Neutrophil (primary cell): ENCODE data around the gene ANKLE2.

Source experiments
- H3K27ac ChIP-seq: fragments of 200-600 bp; sonication (generic); 2 replicates; pipeline ENCODE4 v1.5.1; 2016; ENCODE audit warnings: mild to moderate bottlenecking, moderate library complexity
- H3K27me3 ChIP-seq: fragments of 200-600 bp; sonication (generic); 2 replicates; pipeline ENCODE4 v1.6.0; 2016; ENCODE audit warnings: mild to moderate bottlenecking
- H3K36me3 ChIP-seq: fragments of 200-600 bp; sonication (generic); 2 replicates; pipeline ENCODE4 v1.5.1; 2017
- H3K4me1 ChIP-seq, 2 experiments: fragments of 200-600 bp in 1 of 2; sonication (generic) in 1 of 2; 1 replicate in 1 of 2; 2 replicates in 1 of 2; pipeline versions ENCODE4 v1.5.1 to v1.6.1; 2013 to 2016; ENCODE audit warnings: low read depth in 1 of 2, low read length in 1 of 2, mild to moderate bottlenecking in 1 of 2, moderate library complexity in 1 of 2; ENCODE audit not compliant: control insufficient read depth in 1 of 2, insufficient read depth in 1 of 2
- H3K4me3 ChIP-seq, 2 experiments: fragments of 200-600 bp in 1 of 2; sonication (generic) in 1 of 2; 1 replicate in 1 of 2; 2 replicates in 1 of 2; pipeline ENCODE4 v1.5.1; 2013 to 2016; ENCODE audit warnings: low read depth in 1 of 2, low read length in 1 of 2, mild to moderate bottlenecking in 1 of 2, moderate library complexity in 1 of 2
- H3K9me3 ChIP-seq: fragments of 200-600 bp; sonication (generic); 2 replicates; pipeline ENCODE4 v1.5.1; 2016
- CTCF ChIP-seq: fragments of 200-600 bp; sonication (generic); IDR thresholded peaks from 2 replicates; pipeline ENCODE4 v1.5.1; 2016; ENCODE audit warnings: antibody characterized with exemption

Gene ANKLE2

DNA sequence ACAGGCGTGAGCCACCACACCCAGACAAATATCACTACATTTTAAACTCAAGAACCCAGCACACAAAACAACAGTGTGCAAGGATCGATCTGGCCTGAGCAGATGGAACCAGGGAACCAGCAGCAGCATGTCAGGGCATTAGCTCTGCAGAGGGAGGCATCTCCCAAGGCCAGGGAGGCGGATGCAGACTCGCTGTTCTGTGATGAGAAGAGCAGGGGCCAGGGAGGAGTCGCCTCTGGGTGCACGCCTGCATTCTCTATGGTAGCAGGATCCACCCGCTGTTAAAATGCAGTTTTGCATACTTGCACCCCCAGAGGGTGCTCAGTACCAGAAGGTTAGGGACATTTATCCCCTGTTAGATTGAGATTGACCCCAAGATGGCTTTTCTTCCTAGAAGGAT lies 33.1 kb downstream of the ANKLE2 start:
- H3K9me3 ChIP-seq, result no peaks in the 10 kb centered on the region
- H3K36me3 ChIP-seq, result peaks cover 96% of the 10 kb centered on the region
- H3K4me1 ChIP-seq, result no peaks in the 10 kb centered on the region
- no peak overlapping the region for H3K27ac ChIP-seq
- no peak overlapping the region for H3K4me3 ChIP-seq
- no peaks in the 10 kb centered on the region for H3K27me3 ChIP-seq
- no peak for TF ChIP-seq CTCF

- Histone ChIP-seq H3K9me3 (no peaks in the 10 kb centered on the region), H3K4me1 (no peaks in the 10 kb centered on the region), H3K27ac (no peak overlapping the region), H3K36me3 (peaks cover 96% of the 10 kb centered on the region), H3K4me3 (no peak overlapping the region), H3K27me3 (no peaks in the 10 kb centered on the region)
- no peak for TF ChIP-seq CTCF
These were observed 34.4 kb downstream of the ANKLE2 start for GRCh38 chr12:132727091-132727794.

DNA sequence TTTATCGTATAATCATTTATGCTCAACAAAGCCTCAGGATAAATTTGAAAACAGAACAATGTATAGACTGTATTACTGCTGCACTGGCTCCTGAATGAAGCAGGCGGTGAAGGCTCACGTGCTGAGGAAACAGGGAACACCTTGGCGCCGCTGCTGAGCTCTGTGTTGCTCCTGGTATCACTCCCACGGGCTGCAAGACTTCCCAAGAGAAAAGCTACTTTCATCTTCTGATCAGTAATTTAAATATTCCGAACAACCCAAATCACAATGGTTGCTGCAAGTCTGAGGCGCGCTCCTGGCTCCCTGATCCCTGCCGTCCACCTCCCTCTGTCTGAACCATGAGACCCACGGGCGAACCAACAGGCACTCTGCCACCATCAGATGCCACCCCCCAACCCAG lies 35.2 kb downstream of the ANKLE2 start:
- H3K27me3 ChIP-seq, result no peaks in the 10 kb centered on the region
- no peaks in the 10 kb centered on the region for H3K4me1 ChIP-seq
- H3K4me3 ChIP-seq, result no peak overlapping the region
- no peak for TF ChIP-seq CTCF
- no peaks in the 10 kb centered on the region for H3K9me3 ChIP-seq
- no peak overlapping the region for H3K27ac ChIP-seq
- peaks cover 90% of the 10 kb centered on the region for H3K36me3 ChIP-seq

- Histone ChIP-seq H3K36me3 (peaks cover 87% of the 10 kb centered on the region), H3K27ac (no peak overlapping the region), H3K9me3 (no peaks in the 10 kb centered on the region), H3K27me3 (no peaks in the 10 kb centered on the region), H3K4me1 (no peaks in the 10 kb centered on the region), H3K4me3 (no peak overlapping the region)
- TF ChIP-seq CTCF, result no peak
These were observed 37.0 kb downstream of the ANKLE2 start for GRCh38 chr12:132724506-132725241.

DNA sequence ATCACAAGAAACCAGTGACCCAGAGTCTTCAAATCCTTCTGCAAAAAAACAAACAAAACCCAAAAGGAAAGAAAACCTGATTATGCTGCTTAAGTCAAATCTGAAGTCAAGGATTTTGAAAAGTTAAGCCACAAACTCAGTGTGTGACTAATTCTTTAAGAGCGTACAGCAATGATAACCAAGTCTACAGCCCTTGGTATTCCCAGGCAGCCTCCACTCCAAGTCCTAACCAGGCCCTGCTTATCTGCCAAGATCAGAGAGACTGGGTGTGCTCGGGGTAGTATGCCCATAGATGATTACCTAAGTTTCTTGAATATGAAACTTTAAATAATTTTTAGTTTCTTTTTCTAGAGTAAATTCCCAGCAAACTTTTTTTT lies 37.9 kb downstream of the ANKLE2 start:
- H3K36me3 ChIP-seq, result peaks cover 91% of the 10 kb centered on the region
- no peak overlapping the region for H3K4me3 ChIP-seq
- no peaks in the 10 kb centered on the region for H3K9me3 ChIP-seq
- no peaks in the 10 kb centered on the region for H3K27me3 ChIP-seq
- no peak overlapping the region for H3K27ac ChIP-seq
- H3K4me1 ChIP-seq, result no peaks in the 10 kb centered on the region
- TF ChIP-seq CTCF, result no peak
